Measurements from ENCODE around the gene SNRNP25. TPM values are rescaled to one million over a fixed set of nuclear protein-coding genes. Genes with fewer than 3 reads are reported as not detected.
"Not testable (repeated sequence)": the region's sequence is repeated elsewhere in the genome, so short reads cannot be mapped to it uniquely, and the experiment has no call there.

SNRNP25 gene
- total RNA-seq, 2 donors from 2014 or later, result 54.2 to 66.4 TPM

- 84 to 90% methylated on average over 2 to 3 of the region's 8 CpGs for WGBS, 2 experiments (ENCODE audit: insufficient coverage in 1 of 2, insufficient read length in 1 of 2)
- not testable (repeated sequence) for H3K27me3 Mint-ChIP-seq (ENCODE audit: insufficient read depth); H3K36me3 Mint-ChIP-seq (ENCODE audit: low read depth); H3K36me3 ChIP-seq (ENCODE audit: control insufficient read depth, insufficient read depth, low read length); H3K4me1 ChIP-seq (ENCODE audit: control insufficient read depth, insufficient read depth, low read length); H3K4me3 ChIP-seq (ENCODE audit: low read length); H3K4me3 Mint-ChIP-seq; H3K27ac Mint-ChIP-seq; H3K9me3 ChIP-seq (ENCODE audit: control insufficient read depth, low read length); H3K27me3 ChIP-seq (ENCODE audit: control insufficient read depth, insufficient read depth, low read length, poor library complexity, severe bottlenecking); H3K9ac ChIP-seq (ENCODE audit: extremely low read depth, low read length, poor library complexity, severe bottlenecking); H3K4me1 Mint-ChIP-seq; DNase-seq; H3K27ac ChIP-seq (ENCODE audit: low read depth, low read length); H3K9me3 Mint-ChIP-seq
These were observed 20.3 kb upstream of the SNRNP25 start for GRCh38 chr16:33154-33876.

GRCh38 chr16:33877-34647 lies 19.6 kb upstream of the SNRNP25 start:
- H3K9me3 ChIP-seq (ENCODE audit: control insufficient read depth, low read length), result no peaks in the 10 kb centered on the region
- no peaks in the 10 kb centered on the region for H3K36me3 ChIP-seq (ENCODE audit: control insufficient read depth, insufficient read depth, low read length)
- H3K27ac ChIP-seq (ENCODE audit: low read depth, low read length), result no peak overlapping the region
- Mint-ChIP-seq H3K27ac (no peak overlapping the region), H3K4me1 (no peaks in the 10 kb centered on the region), H3K4me3 (no peak overlapping the region), H3K9me3 (no peaks in the 10 kb centered on the region), H3K27me3 (ENCODE audit: insufficient read depth) (no peaks in the 10 kb centered on the region), H3K36me3 (ENCODE audit: low read depth) (peaks cover 3% of the 10 kb centered on the region)
- H3K4me3 ChIP-seq (ENCODE audit: low read length), result no peak overlapping the region
- H3K4me1 ChIP-seq (ENCODE audit: control insufficient read depth, insufficient read depth, low read length), result no peaks in the 10 kb centered on the region
- no peak for TF ChIP-seq CTCF (conservative IDR thresholded peaks at IDR 0.05)
- WGBS, 2 experiments (ENCODE audit: insufficient coverage in 1 of 2, insufficient read length in 1 of 2), result 83 to 84% methylated on average over 18 to 20 of the region's 21 CpGs
- no peak overlapping the region for H3K9ac ChIP-seq (ENCODE audit: extremely low read depth, low read length, poor library complexity, severe bottlenecking)
- DNase-seq, result no peak
- no peaks in the 10 kb centered on the region for H3K27me3 ChIP-seq (ENCODE audit: control insufficient read depth, insufficient read depth, low read length, poor library complexity, severe bottlenecking)

DNA sequence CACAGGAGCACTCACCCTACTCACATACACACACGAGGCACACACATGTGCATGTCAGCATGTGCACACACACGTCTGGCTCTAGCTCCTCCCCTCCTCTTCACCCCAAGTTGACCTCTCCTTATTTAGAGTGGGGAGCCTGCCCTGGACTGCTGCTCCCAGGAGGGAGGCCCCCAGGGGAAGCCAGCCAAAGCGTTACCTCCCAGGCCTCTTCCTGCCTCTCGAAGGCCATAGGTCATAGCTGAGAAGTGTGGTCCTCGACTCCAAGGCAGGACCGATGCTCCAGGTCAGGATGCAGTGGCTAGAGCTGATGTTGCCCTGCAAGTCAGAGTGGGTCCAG lies 19.0 kb upstream of the SNRNP25 start:
- H3K27me3 ChIP-seq (ENCODE audit: control insufficient read depth, insufficient read depth, low read length, poor library complexity, severe bottlenecking), result no peaks in the 10 kb centered on the region
- H3K9ac ChIP-seq (ENCODE audit: extremely low read depth, low read length, poor library complexity, severe bottlenecking), result no peak overlapping the region
- DNase-seq, result no peak
- no peaks in the 10 kb centered on the region for H3K4me1 Mint-ChIP-seq
- no peaks in the 10 kb centered on the region for H3K9me3 ChIP-seq (ENCODE audit: control insufficient read depth, low read length)
- H3K4me3 Mint-ChIP-seq, result no peak overlapping the region
- H3K27me3 Mint-ChIP-seq (ENCODE audit: insufficient read depth), result no peaks in the 10 kb centered on the region
- H3K27ac Mint-ChIP-seq, result no peak overlapping the region
- 86 to 94% methylated on average over 6 of the region's 6 CpGs for WGBS, 2 experiments (ENCODE audit: insufficient coverage in 1 of 2, insufficient read length in 1 of 2)
- no peaks in the 10 kb centered on the region for H3K4me1 ChIP-seq (ENCODE audit: control insufficient read depth, insufficient read depth, low read length)
- no peak for TF ChIP-seq CTCF (conservative IDR thresholded peaks at IDR 0.05)
- H3K27ac ChIP-seq (ENCODE audit: low read depth, low read length), result no peak overlapping the region
- H3K9me3 Mint-ChIP-seq, result no peaks in the 10 kb centered on the region
- H3K4me3 ChIP-seq (ENCODE audit: low read length), result no peak overlapping the region
- H3K36me3 Mint-ChIP-seq (ENCODE audit: low read depth), result peaks cover 6% of the 10 kb centered on the region
- no peaks in the 10 kb centered on the region for H3K36me3 ChIP-seq (ENCODE audit: control insufficient read depth, insufficient read depth, low read length)
